ENCODE measurements around the gene SMURF1.
"Not testable (repeated sequence)": the region's sequence is repeated elsewhere in the genome, so short reads cannot be mapped to it uniquely, and the experiment has no call there.

Gene SMURF1

DNA sequence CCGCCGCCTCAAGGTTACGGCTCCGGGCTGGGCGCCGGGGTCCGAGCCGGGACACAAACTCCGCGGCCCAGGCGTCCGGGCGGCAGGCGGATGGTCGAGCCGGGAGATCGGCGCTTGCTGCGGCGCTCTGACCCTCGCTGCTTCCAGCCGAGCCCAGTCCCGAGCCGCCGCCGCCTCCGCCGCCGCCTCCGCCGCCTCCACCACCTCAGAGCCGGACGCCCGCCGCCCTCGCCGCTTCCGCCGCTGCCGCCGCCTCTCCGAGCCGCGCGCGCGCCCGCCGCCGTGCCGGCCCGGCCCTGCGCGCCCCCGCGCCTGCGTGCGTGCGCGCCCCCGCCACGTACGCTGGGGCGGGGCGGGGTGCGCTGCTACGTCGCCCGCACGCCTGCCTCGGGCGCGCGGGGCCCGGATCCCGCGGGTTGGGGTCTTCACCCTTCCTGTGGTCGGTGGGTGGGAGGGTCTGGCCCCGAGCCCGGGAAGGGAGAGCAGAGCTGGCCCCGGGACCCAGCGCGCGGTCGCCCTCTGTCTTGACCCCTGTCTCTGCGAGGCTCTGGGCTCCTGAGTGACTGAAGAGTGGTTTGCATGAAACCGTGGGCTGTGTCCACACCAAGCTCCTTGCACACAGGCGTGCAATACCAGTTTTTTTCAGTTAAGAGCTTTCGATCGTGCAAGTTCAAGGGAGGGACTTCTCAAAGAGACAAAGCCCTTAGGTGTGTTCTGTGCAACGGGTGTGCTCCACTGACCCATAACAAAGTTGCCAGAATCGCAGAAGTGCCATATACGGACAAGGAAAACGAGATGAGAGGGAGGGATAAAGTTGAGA lies at the start of gene SMURF1:
Gene SMURF1, minus strand, starts transcription at position 256 of the 820 bp plus-strand sequence. CDS start 328 bp downstream, outside the sequence.
- peak; percentile 90 for DNase-seq

DNA sequence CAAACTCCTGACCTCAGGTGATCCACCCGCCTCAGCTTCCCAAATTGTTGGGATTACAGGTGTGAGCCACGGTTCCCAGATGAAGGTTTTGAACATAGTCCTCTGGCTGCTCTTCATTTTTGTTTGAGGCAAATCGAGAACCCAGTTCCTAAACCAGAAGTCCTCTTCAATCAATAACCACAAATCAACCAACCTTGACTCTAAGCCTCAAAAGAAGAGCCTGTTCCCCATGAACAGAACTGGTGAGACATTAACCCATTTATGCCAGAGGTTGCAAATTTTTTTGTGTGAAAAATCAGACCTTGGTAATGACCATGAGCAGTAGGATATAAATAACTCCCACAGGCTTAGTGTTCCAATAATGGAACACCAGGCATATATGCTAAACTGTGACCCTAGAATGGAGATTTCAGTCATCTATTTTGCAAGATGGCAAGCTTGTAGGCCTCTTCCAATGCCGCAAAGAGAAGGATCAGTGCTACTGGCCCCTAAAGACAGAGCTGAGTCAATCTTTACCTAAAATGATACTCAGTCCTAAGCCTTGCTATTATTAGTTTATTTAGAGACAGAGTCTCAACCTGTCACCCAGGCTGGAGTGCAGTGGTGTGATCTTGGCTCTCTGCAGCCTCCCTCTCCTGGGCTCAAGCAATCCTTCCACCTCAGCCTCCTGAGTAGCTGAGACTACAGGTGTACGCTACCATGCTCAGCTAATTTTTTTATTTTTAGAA lies 48.1 kb upstream of the SMURF1 start:
- no peak for DNase-seq

- DNase-seq = no peak
Measured at GRCh38 chr7:99190359-99191009, 46.6 kb upstream of the SMURF1 start.

DNA sequence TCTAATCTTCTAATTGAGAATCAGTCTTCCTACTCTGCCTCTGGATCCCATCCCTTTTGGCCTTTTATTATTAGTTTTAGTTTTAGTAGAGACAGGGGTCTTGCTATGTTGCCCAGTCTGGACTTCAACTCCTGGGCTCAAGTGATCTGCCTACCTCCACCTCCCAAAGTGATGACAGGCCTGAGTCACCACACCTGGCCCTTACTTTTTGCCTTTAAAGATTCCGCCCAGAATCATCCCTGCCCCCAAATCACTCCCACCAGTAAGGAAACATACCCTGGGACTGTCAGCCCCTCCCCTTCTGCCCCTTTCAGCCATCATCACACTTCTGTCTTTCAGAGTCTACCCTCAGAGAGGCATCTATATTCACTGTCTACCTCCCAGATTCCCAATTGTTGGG lies 45.3 kb upstream of the SMURF1 start:
- no peak for DNase-seq

DNA sequence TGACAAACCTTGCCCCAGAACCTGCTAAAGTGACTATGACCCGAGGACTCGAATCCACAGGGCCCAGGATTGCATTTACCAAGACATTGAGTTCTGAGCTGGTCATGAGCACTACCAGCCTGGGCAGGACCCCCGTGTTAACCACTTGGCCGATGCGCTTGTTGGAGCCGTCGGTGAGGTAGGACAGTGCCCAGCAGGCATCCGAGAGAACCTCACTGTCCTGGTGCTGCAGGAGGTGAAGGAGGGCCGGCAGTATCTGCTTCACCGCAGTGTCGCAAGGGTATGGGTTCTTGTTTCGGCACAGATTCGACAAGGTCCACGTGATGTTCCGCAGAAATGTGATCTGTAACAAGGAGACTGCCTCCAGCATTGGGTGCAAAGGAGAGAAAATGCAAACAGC lies 44.3 kb upstream of the SMURF1 start:
- DNase-seq = no peak

- DNase-seq = no peak
Measured at GRCh38 chr7:99184532-99185218, 40.8 kb upstream of the SMURF1 start.

GRCh38 chr7:99180067-99180650 lies 36.3 kb upstream of the SMURF1 start:
- no peak for DNase-seq

DNA sequence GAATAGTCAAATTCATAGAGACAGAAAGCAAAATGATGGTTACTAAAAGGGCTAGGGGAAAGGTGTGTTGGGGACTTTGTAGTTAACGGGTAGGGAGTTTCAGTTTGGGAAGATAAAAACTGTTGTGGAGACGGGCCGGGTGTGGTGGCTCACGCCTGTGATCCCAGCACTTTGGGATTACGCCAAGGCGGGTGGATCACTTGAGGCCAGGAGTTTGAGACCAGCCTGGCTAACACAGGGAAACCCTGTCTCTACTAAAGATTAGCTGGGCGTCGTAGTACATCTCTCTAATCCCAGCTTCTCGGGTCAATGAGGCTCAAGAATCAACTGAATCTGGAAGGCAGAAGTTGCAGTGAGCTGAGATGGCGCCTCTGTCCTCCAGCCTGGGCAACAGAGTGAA lies 33.3 kb upstream of the SMURF1 start:
- DNase-seq = no peak

- no peak for DNase-seq
Measured at GRCh38 chr7:99173787-99174186, 29.9 kb upstream of the SMURF1 start.

DNA sequence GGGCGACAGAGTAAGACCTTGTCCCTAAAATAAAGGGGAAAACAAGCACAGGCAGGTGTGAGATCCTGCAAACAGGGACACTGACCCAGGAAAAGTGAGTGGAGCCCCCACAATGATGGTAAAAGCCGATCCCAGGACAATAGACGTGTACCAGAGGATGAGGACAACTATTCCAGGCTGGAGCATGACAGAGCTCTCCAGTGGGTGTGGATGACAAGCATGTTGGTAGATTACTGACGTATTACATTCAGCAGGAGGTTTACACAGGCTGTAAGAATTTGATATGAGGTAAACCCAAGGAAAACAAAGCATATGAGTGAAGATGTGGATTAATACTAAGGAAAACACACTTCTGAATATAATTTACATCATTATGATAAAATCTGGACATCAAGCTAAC lies 27.8 kb upstream of the SMURF1 start:
- no peak for DNase-seq

- DNase-seq = no peak
Measured at GRCh38 chr7:99170730-99171074, 26.8 kb upstream of the SMURF1 start.

DNA sequence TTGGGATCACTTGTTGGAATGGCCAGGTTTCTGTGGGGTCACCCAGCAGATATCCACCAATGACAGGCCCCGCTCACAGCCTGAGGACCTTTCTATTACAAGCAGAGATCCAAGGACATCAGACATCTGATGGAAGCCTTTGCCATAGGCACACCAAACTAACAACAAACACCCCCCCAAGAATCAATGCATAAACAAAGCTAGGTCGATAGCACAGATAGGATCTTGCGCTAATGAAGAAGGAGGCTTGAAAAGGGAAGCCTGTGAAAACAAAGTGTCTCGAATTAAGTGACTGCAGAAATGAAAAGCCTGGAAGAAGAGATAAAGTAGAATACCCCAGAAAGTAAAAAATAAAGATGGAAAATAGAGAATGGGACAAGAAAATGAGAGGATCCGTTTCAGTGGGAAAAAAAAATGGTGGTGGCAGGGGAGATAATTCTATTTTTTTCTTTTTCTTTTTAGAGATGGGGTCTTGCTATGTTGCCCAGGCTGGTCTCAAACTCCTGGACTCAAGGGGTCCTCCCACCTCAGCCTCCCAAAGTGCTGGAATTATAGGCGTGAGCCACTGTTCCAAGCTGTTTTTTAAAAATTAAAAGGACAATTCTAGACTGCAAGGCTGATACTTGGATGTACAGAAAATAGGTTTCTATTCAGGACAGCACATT lies 26.3 kb upstream of the SMURF1 start:
- no peak for DNase-seq

- DNase-seq = no peak
Measured at GRCh38 chr7:99167072-99167471, 23.2 kb upstream of the SMURF1 start.

DNA sequence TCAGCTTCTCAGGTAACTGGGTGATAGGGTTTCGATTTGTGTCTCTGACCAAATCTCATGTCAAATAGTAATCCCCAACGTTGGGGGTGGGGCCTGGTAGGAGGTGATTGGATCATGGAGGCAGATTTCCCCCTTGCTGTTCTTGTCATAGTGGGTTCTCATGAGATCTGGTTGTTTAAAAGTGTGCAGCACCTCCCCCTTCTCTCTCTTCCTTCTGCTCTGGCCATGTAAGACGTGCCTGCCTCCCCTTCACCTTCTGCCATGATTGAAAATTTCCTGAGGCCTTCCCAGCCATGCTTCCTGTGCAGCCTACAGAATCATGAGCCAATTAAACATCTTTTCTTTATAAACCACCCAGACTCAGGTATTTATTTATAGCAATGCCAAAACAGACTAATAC lies 21.9 kb upstream of the SMURF1 start:
- no peak for DNase-seq

- DNase-seq = not testable (repeated sequence)
Measured at GRCh38 chr7:99163669-99164068, 19.8 kb upstream of the SMURF1 start.

DNA sequence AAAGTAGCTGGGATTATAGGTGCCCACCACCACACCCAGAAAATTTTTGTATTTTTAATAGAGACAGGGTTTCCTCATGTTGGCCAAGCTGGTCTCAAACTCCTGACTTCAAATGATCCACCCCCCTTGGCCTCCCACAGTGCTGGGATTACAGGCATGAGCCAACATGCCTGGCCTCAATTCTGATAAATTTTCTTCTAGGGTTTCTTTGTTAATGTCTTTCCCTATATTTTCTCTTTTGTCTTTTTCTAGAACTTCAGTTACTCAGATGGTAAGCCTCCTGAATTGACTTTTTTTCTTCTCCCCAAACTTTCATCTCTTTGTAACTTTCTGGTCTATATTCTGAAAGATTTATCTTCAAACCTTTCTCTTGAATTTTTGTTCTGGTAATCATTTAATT lies 12.7 kb upstream of the SMURF1 start:
- DNase-seq = no peak

DNA sequence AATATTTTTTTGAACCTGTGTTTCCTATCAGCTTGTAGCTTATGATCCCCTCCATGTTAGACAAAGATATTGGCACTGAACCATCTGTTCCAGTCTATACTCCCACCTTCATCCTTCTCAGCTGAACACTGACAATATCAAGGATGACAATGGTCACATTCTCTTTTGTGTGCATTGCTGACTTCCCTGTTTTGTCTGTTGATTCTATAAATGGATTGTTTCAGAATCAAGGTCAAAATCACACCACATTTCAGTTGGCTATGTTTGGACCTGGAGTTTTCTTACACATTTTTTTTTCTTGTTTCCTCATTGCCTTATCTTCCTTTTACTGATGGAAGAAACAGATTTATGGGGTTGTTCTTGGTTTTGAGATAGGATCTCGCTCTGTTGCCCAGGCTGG lies 11.3 kb upstream of the SMURF1 start:
- DNase-seq = no peak

GRCh38 chr7:99146979-99147378 lies 3.1 kb upstream of the SMURF1 start:
- no peak for DNase-seq

GRCh38 chr7:99143521-99143852 lies 421 bp downstream of the SMURF1 start:
- no peak for DNase-seq

DNA sequence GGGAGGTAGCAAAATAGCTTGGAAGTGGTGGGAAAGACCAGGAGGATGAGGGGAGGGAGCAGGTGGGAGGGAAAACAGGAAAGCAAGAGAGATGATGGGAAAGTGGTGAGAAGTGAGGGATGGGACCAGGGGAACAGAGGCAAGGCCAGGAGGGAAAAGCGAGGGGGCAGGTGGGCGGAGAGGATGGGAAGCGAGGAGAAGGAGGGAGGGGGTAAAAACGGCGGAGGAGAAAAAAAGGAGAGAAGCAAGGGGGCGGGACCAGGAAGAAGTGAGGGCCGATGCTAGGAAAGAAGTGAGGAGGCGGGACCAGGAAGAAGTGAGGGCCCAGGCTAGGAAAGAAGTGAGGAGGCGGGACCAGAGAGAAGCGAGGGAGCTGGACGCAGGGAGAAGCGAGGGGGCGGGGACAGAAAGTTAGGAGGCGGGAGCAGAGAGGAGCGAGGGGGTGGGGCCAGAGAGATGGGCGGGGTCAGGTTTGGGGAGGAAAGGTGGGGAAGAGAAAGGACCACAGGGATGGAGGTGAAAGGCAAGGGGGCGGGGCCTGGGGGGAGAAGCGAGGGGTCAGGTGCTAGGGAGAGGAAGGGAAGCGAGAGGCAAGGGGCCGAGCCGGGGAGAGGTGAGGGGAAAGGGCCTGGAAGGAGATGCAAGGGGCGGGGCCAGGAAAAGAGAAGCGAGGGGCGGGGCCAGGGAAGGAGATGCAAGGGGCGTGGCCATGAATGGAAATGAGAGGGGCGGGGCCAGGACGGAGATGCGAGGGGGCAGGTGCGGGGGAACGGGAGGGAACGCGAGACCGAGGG lies 984 bp downstream of the SMURF1 start:
- DNase-seq = peak; percentile 83

DNA sequence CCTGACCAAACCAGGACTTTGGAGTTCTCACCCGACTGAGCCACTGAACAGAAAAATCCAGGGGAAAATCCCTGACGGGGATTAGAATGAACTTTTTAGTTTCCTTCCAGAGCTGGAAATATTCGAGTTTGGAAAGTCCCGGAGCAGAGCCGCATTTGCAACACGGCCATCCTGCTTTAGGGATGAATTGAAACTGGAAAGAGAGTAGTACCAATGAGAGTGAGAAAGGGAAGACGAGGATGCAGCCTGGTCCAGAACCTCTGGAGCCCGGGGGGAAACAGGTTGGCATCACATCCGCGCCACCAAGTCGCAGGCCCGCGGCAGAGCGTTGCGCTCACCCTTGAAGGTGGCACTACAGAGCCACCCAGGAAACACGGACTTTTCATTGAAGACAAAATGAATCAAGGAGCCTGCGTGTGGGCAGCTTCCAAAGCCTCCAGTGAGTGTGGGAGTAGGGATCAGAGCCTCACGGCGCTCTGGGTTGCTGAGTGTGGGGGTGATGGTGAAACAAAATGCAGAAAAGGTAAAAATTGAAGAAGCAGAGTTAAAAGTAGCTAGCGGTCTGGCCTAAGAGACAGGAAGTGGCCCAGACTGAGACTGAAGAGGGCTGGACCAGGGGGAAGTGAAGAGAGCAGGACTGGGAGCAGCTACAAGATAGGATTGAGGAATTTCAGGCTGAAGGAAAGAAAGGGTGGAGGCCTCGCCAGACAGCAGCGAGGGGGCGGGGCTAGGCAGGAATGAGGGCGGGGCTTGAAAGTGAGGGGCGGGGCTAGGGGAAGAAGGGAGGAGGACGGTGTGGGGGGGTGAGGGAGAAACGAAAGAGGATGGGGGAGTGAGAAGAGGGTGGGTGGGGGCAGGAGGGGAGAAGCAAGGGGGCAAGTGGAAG lies 1.8 kb downstream of the SMURF1 start:
- DNase-seq = no peak
